ENCODE measurements around the gene NR0B1.

GRCh38 chrX:30312858-30313257 lies 3.7 kb upstream of the NR0B1 start:
- no peak for TF ChIP-seq EP300 (IDR thresholded peaks at IDR 0.05)
- TF ChIP-seq POLR2AphosphoS5 (IDR thresholded peaks at IDR 0.05) = no peak

Data from gastroesophageal sphincter (tissue), 2 donors.